NCI-H526 treated with DMSO at 0.1 percent for 48 hours (cell line): ENCODE measurements around the gene IDH1.
"Not testable (repeated sequence)": the region's sequence is repeated elsewhere in the genome, so short reads cannot be mapped to it uniquely, and the experiment has no call there.

Experiments used
- DNase-seq: peaks from one replicate; lab custom pipeline; 2025; lab: John Stamatoyannopoulos, UW

IDH1 gene

DNA sequence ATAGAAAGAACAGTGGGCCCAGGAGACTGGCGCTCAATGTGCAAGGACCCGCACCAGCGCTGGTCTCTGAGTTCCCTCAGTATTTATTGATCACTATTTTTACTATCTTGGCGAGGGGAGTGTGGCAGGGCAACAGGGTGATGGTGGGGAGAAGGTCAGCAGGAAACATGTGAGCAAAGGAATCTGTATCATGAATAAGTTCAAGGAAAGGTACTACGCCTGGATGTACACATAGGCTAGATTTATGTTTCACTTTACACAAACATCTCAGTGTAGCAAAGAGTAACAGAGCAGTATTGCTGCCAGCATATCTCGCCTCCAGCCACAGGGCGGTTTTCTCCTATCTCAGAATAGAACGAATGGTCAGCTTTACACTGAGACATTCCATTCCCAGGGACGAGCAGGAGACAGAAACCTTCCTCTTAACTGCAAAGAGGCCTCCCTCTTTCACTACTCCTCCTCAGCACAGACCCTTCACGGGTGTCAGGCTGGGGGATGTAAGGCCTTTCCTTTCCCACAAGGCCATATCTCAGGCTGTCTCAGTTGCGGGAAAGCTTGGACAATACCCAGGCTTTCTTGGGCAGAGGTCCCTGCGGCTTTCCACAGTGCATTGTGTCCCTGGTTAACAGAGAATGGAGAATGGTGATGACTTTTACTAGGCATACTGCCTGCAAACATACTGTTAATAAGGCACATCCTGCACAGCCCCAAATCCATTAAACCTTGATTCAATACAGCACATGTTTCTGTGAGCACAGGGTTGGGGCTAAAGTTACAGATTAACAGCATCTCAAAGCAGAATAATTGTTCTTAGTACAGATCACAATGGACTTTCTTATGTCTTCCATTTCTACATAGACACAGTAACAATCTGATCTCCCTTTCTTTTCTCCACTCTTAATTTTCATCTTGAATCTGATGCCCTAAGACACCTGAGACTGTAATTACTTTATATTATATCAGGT, 2.3 kb upstream of the IDH1 start:
- DNase-seq = not testable (repeated sequence)

- DNase-seq = no peak
Measured at GRCh38 chr2:208256192-208256782, 1.4 kb upstream of the IDH1 start.

DNA sequence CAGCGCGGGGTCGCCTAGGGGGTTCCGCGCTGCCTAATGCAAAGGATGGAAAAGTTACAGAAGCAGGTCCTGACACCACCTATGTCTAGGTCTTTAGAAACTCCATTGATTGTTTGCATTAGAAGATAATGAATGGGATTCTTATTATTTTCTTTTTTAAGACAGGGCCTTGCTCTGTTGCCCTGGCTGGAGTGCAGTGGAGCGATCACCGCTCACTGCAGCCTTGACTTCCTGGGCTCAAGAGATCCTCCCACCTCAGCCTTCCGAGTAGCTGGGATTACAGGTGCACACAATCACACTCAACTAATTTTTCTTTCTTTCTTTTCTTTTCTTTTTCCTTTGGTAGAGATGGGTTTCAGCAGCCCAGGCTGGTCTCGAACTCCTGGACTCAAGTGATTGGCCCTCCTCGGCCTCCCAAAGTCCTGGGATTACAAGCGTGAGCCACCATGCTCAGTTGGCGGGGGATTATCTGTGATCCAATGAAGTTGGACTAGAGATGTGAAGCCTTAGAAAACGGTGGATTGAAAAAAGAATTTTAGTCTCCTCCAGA, 761 bp upstream of the IDH1 start:
- no peak for DNase-seq

DNA sequence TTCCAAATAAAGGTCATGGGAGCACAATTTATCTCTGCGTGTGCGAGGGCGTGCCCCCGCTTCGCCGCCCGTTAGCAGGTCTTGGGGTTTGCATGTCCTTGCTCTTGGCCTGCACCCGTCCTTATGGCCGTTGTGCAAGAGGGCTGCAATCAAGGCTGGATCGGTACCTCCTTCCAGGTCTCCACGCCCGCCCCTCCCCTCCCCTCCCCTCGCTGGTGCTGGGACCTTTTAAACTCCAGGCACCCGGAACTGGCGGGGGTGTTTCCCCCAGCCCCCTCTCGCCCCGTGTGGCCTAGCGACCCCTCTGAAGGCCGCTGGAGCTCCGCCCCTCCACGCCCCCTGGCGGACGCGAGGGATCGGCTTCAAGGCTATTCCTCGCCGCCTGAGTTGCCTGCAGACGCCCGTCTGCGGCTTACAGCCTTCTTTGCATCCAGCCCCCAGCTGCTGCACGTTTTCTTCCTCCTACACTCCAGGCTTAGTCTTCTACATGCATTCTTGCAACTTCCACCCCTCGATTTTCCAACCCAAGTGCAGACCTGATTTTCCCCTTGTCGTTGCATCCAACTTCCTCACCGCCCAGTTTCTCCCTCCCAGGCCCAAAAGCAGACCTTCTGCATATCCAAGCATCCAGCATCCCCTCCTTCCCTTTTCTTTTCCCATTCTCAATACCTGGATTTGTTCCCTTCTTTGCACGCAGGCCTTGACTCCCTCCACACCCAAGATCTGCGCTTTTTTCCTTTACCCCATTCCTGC, 577 bp downstream of the IDH1 start:
- peak; percentile 73 for DNase-seq

GRCh38 chr2:208253600-208254117, 1.2 kb downstream of the IDH1 start:
- no peak for DNase-seq

- no peak for DNase-seq
Measured at GRCh38 chr2:208252716-208253492, 2.0 kb downstream of the IDH1 start.

DNA sequence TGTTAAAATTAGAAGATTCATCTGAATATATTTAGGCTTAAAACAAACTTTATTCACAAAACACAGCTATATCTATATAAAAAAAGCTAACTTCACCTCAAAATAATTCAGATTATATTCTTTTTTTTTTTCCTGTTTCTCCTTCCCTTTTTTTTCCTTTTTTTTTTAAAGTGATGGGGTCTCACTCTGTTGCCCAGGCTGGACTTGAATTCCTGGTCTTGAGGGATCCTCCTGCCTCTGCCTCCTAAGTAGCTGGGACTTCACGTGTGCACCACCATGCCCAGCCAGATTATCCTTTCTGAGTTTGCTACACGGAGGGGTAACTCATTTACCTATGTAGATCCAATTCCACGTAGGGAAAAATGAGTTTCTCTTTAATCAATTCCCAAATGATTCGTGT, 3.8 kb downstream of the IDH1 start:
- DNase-seq = no peak

- no peak for DNase-seq
Measured at GRCh38 chr2:208250388-208250787, 4.5 kb downstream of the IDH1 start.

GRCh38 chr2:208249296-208249695, 5.6 kb downstream of the IDH1 start:
- DNase-seq = no peak

DNA sequence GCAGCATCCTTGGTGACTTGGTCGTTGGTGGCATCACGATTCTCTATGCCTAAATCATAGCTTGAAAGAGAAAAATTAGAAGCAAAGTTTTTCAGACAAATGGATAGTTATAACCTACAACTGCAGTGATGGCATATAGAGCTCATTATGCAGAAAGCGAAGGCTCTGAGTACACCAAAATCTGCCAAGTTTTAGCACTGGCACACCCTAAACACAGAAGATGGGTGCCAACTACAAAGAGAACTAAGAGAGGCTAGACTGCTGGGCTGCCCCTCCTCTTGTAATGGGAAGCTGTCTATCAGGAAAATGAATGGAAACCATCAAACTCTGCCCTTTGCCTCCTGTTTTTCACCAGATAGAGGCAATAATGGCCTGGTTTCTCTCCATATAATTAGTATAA, 6.3 kb downstream of the IDH1 start:
- DNase-seq = no peak

GRCh38 chr2:208245746-208246145, 9.1 kb downstream of the IDH1 start:
- no peak for DNase-seq

- DNase-seq = no peak
Measured at GRCh38 chr2:208244422-208244821, 10.4 kb downstream of the IDH1 start.

DNA sequence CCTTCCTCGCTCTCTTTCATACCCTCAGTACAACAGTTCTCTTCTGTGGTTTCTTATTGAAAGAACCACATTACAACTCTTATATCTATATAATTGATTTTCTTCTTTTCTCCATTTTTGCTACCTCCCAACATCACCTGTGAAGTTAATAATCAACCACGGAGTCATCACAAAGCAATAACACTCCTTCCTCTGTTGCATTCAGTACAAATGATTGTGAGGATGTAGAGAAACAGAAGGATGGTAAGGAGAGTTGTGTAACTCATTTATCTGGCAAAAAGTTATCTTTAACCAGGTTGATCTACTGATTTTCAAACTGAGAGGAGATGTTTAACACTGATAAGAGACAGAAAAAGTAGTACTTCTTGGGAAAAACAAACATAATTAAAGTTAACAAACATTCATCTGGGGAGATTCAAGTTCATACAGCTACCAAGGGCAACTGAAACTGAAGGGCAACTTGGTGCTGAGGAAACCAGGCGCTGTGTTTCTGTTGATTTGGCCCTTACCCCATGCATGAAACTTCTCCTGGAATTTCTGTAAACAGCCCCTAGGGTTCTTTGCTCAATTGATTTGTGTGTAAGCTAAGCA, 14.2 kb downstream of the IDH1 start:
- DNase-seq = no peak

- no peak for DNase-seq
Measured at GRCh38 chr2:208239770-208240493, 14.9 kb downstream of the IDH1 start.

GRCh38 chr2:208235860-208236259, 19.0 kb downstream of the IDH1 start:
- DNase-seq = no peak

DNA sequence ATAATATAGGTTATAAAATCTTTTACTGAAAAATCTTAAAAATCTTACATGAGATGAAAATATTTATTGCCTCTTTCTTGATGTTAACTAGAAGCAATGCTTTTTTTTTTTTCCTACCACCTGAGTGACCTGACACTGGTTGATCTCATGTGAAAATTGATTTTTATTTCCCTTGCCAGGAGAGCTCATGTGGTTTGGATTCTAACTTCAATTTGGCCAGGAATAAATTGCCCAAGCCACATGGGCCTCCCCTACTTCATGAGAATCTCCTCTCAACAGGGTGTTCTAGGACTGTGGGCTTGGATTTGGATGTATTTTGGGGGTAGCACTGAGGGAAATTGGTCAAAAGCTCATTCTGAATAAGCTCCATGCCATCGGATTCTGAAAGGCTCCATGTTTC, 20.1 kb downstream of the IDH1 start:
- no peak for DNase-seq

- DNase-seq = no peak
Measured at GRCh38 chr2:208228476-208228875, 26.4 kb downstream of the IDH1 start.

GRCh38 chr2:208227581-208228232, 27.2 kb downstream of the IDH1 start:
- DNase-seq = no peak

DNA sequence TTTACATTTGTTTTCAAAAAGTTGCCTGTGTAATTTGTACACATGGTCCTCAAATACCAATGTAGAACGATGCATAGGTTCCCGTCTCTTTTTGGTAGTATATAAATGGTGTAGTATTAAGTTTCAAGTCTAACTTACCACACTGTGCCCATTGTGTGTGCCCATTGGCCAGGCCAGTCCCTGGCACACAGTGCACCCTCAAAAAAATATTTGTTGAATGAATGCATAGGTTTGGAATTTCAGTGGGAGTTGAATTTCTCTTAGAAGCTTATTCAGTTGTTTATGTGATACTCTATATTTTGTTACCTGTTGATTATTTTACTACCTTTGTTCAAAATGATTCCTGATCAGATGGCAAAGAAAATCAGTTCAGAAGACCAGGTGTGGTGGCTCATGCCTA, 30.1 kb downstream of the IDH1 start:
- DNase-seq = no peak

GRCh38 chr2:208222351-208222750, 32.5 kb downstream of the IDH1 start:
- no peak for DNase-seq
